Activated T-cell treated with anti-CD3 and anti-CD28 coated beads, Interleukin-2, amount 50 U/mL, for 72 hours (primary cell): ENCODE results near the gene NMBR. TPM values are rescaled to one million over a fixed set of nuclear protein-coding genes. Genes with fewer than 3 reads are reported as not detected.
A peak's percentile ranks its signal among the peaks of the same experiment; 100 is the strongest.
"Not testable (repeated sequence)": the region's sequence is repeated elsewhere in the genome, so short reads cannot be mapped to it uniquely, and the experiment has no call there.

Experiments
- ATAC-seq, 2 donors: fragments of 150-1000 bp; cut with Tn5 transposase; replicated peaks in 1 of 2; 2 replicates each; pipeline ENCODE4 v1.10.0; 2021; ENCODE audit warnings: moderate library complexity in 2 of 2, mild to moderate bottlenecking in 1 of 2
- DNase-seq, 2 donors: peaks; one replicate each; pipeline ENCODE4 v3.0.0; 2021 to 2022; ENCODE audit warnings: mixed read lengths in 1 of 2
- H3K27ac Mint-ChIP-seq: one replicate; pipeline ENCODE4 v1.8.0; 2022; ENCODE audit warnings: mild to moderate bottlenecking, moderate library complexity, mixed read lengths
- H3K27me3 Mint-ChIP-seq: one replicate; pipeline ENCODE4 v1.8.0; 2022; ENCODE audit warnings: low read depth, mixed read lengths
- H3K36me3 Mint-ChIP-seq, 2 donors: one replicate each; pipeline ENCODE4 v1.8.0; 2022; ENCODE audit warnings: mixed read lengths in 2 of 2, mild to moderate bottlenecking in 1 of 2; ENCODE audit not compliant: insufficient read depth in 2 of 2
- H3K4me1 Mint-ChIP-seq: one replicate; pipeline ENCODE4 v1.8.0; 2022; ENCODE audit warnings: low read depth, mixed read lengths
- H3K4me3 Mint-ChIP-seq, 2 donors: one replicate each; pipeline ENCODE4 v1.8.0; 2022; ENCODE audit warnings: mild to moderate bottlenecking in 2 of 2, mixed read lengths in 2 of 2, moderate library complexity in 2 of 2
- H3K9me3 Mint-ChIP-seq, 2 donors: one replicate each; pipeline ENCODE4 v1.8.0; 2022; ENCODE audit warnings: mixed read lengths in 2 of 2
- total RNA-seq, 2 donors: library from RNA; stranded (reverse); gene quantifications; one replicate each; pipeline ENCODE4 v1.2.3, GENCODE V29; 2022

NMBR gene
- total RNA-seq, 2 donors from 2014 or later, result not detected

GRCh38 chr6:142138876-142139275, 8.0 kb downstream of the NMBR start:
- DNase-seq, result no peak

GRCh38 chr6:142132625-142133024, 14.3 kb downstream of the NMBR start, which contains the start of gene GJE1:
Gene GJE1, plus strand, starts transcription at chr6:142132925. Its CDS starts 234 bp downstream, at chr6:142133159.
- H3K27ac Mint-ChIP-seq, result no peak within 1 kb of the TSS
- H3K27me3 Mint-ChIP-seq, result peaks cover 13% of the 10 kb centered on the region
- H3K4me1 Mint-ChIP-seq, result no peaks in the 10 kb centered on the region
- H3K9me3 Mint-ChIP-seq, result no peaks in the 10 kb centered on the region
- H3K4me3 Mint-ChIP-seq, result no peak within 1 kb of the TSS
- DNase-seq, result no peak
- no peak for ATAC-seq
- no peaks in the 10 kb centered on the region for H3K36me3 Mint-ChIP-seq

More at GRCh38 chr6:142138876-142139275, 8.0 kb downstream of the NMBR start:
- Mint-ChIP-seq H3K36me3 (no peaks in the 10 kb centered on the region), H3K4me1 (no peaks in the 10 kb centered on the region), H3K4me3 (no peak overlapping the region), H3K27me3 (peaks cover 11% of the 10 kb centered on the region), H3K27ac (no peak overlapping the region), H3K9me3 (no peaks in the 10 kb centered on the region)
- ATAC-seq, result no peak

- Mint-ChIP-seq H3K4me1 (no peaks in the 10 kb centered on the region), H3K27me3 (peaks cover 25% of the 10 kb centered on the region), H3K27ac (no peak overlapping the region), H3K9me3 (no peaks in the 10 kb centered on the region), H3K4me3 (no peak overlapping the region), H3K36me3 (no peaks in the 10 kb centered on the region)
- DNase-seq (no peak), ATAC-seq (no peak)
Measured at GRCh38 chr6:142130814-142131213, 16.1 kb downstream of the NMBR start.

GRCh38 chr6:142121342-142121741, 25.6 kb downstream of the NMBR start:
- Mint-ChIP-seq H3K27me3 (peaks cover 11% of the 10 kb centered on the region), H3K4me3 (no peak overlapping the region), H3K36me3 (no peaks in the 10 kb centered on the region), H3K9me3 (no peaks in the 10 kb centered on the region), H3K27ac (no peak overlapping the region), H3K4me1 (no peaks in the 10 kb centered on the region)
- no peak for ATAC-seq
- no peak for DNase-seq

GRCh38 chr6:142118925-142119324, 28.0 kb downstream of the NMBR start:
- H3K27me3 Mint-ChIP-seq, result peaks cover 15% of the 10 kb centered on the region
- no peaks in the 10 kb centered on the region for H3K9me3 Mint-ChIP-seq
- no peak for DNase-seq
- H3K27ac Mint-ChIP-seq, result no peak overlapping the region
- peak in 1 of 2 donors; percentile 56 for ATAC-seq
- no peaks in the 10 kb centered on the region for H3K36me3 Mint-ChIP-seq
- no peak overlapping the region for H3K4me3 Mint-ChIP-seq
- no peaks in the 10 kb centered on the region for H3K4me1 Mint-ChIP-seq

- no peak overlapping the region for H3K4me3 Mint-ChIP-seq
- ATAC-seq (no peak), DNase-seq (no peak)
- no peaks in the 10 kb centered on the region for H3K4me1 Mint-ChIP-seq
- peak overlapping the region; percentile 76 for H3K27ac Mint-ChIP-seq
- peaks cover 15% of the 10 kb centered on the region for H3K27me3 Mint-ChIP-seq
- H3K9me3 Mint-ChIP-seq, result no peaks in the 10 kb centered on the region
- no peaks in the 10 kb centered on the region for H3K36me3 Mint-ChIP-seq
Measured at GRCh38 chr6:142118328-142118727, 28.6 kb downstream of the NMBR start.

- DNase-seq, result no peak
- Mint-ChIP-seq H3K27ac (no peak overlapping the region), H3K27me3 (peaks cover 15% of the 10 kb centered on the region), H3K4me3 (no peak overlapping the region), H3K4me1 (no peaks in the 10 kb centered on the region), H3K36me3 (no peaks in the 10 kb centered on the region), H3K9me3 (no peaks in the 10 kb centered on the region)
- no peak for ATAC-seq
Measured at GRCh38 chr6:142117366-142117765, 29.6 kb downstream of the NMBR start.

GRCh38 chr6:142112451-142113061, 34.4 kb downstream of the NMBR start:
- DNase-seq (peak; percentile 69 to 74), ATAC-seq (no peak)
- H3K4me3 Mint-ChIP-seq, result no peak overlapping the region
- H3K36me3 Mint-ChIP-seq, result no peaks in the 10 kb centered on the region
- H3K4me1 Mint-ChIP-seq, result no peaks in the 10 kb centered on the region
- H3K9me3 Mint-ChIP-seq, result no peaks in the 10 kb centered on the region
- peaks cover 6% of the 10 kb centered on the region for H3K27me3 Mint-ChIP-seq
- no peak overlapping the region for H3K27ac Mint-ChIP-seq

- not testable (repeated sequence) for H3K27ac Mint-ChIP-seq, H3K36me3 Mint-ChIP-seq, H3K9me3 Mint-ChIP-seq, H3K4me1 Mint-ChIP-seq, H3K27me3 Mint-ChIP-seq, ATAC-seq, H3K4me3 Mint-ChIP-seq, DNase-seq
Measured at GRCh38 chr6:142110820-142111219, 36.1 kb downstream of the NMBR start.

- ATAC-seq, H3K36me3 Mint-ChIP-seq, H3K4me1 Mint-ChIP-seq, H3K27ac Mint-ChIP-seq, H3K9me3 Mint-ChIP-seq, H3K4me3 Mint-ChIP-seq, DNase-seq, H3K27me3 Mint-ChIP-seq: not testable (repeated sequence)
Measured at GRCh38 chr6:142104820-142105219, 42.1 kb downstream of the NMBR start.

GRCh38 chr6:142088858-142089216, 58.1 kb downstream of the NMBR start:
- DNase-seq (no peak), ATAC-seq (no peak)
- H3K27me3 Mint-ChIP-seq, result peaks cover 24% of the 10 kb centered on the region
- H3K9me3 Mint-ChIP-seq, result peaks cover 0 to 1% of the 10 kb centered on the region in 2 donors
- no peak overlapping the region for H3K27ac Mint-ChIP-seq
- peak overlapping the region; percentile 26 to 34 for H3K4me3 Mint-ChIP-seq
- no peaks in the 10 kb centered on the region for H3K36me3 Mint-ChIP-seq
- no peaks in the 10 kb centered on the region for H3K4me1 Mint-ChIP-seq

- ATAC-seq (no peak), DNase-seq (no peak)
- Mint-ChIP-seq H3K9me3 (peaks cover 0 to 1% of the 10 kb centered on the region in 2 donors), H3K4me3 (peak overlapping the region in 1 of 2 donors; percentile 8), H3K36me3 (no peaks in the 10 kb centered on the region), H3K4me1 (no peaks in the 10 kb centered on the region), H3K27ac (no peak overlapping the region), H3K27me3 (peaks cover 28% of the 10 kb centered on the region)
Measured at GRCh38 chr6:142087950-142088857, 58.7 kb downstream of the NMBR start.

GRCh38 chr6:142079130-142079529, 67.8 kb downstream of the NMBR start:
- Mint-ChIP-seq H3K9me3 (no peaks in the 10 kb centered on the region), H3K27ac (peak overlapping the region; percentile 42), H3K4me3 (no peak overlapping the region), H3K36me3 (no peaks in the 10 kb centered on the region), H3K4me1 (no peaks in the 10 kb centered on the region), H3K27me3 (peaks cover 7% of the 10 kb centered on the region)
- DNase-seq (no peak), ATAC-seq (no peak)
